ENCODE results near the gene OR2T34. TPM values are rescaled to one million over a fixed set of nuclear protein-coding genes. Genes with fewer than 3 reads are reported as not detected.
"Not testable (repeated sequence)": the region's sequence is repeated elsewhere in the genome, so short reads cannot be mapped to it uniquely, and the experiment has no call there.

The OR2T34 gene, protein sequence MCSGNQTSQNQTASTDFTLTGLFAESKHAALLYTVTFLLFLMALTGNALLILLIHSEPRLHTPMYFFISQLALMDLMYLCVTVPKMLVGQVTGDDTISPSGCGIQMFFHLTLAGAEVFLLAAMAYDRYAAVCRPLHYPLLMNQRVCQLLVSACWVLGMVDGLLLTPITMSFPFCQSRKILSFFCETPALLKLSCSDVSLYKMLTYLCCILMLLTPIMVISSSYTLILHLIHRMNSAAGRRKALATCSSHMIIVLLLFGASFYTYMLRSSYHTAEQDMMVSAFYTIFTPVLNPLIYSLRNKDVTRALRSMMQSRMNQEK
- total RNA-seq = not detected
- not detected for polyA plus RNA-seq

DNA sequence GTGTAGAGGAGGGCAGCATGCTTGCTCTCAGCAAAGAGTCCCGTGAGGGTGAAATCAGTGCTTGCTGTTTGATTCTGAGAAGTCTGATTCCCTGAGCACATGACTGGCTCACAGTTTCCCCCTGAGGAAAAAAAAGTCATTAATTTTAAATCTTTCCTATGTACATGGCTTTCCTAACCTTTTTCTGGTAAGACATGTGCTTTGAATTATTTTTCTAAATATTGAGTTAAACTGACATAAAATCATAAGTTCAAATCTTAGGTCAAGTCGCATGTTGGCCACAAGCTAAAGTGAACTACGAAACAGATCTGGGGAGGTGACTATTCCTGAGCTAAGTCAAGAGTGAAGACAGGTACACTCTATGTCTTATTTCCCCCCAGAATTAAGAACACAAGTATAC, at the start of gene OR2T34:
Gene OR2T34, minus strand, starts transcription at position 101 of the 400 bp plus-strand sequence. Its CDS starts 0 bp downstream, at position 101.
- H3K27ac ChIP-seq; DNase-seq; H3K36me3 ChIP-seq; H3K9me3 ChIP-seq; H3K4me1 ChIP-seq; H3K27me3 ChIP-seq; H3K4me3 ChIP-seq; intact Hi-C loops (cut with DNase I): not testable (repeated sequence)
- 89 to 93% methylated on average over 3 of the region's 3 CpGs for WGBS, 2 donors

DNA sequence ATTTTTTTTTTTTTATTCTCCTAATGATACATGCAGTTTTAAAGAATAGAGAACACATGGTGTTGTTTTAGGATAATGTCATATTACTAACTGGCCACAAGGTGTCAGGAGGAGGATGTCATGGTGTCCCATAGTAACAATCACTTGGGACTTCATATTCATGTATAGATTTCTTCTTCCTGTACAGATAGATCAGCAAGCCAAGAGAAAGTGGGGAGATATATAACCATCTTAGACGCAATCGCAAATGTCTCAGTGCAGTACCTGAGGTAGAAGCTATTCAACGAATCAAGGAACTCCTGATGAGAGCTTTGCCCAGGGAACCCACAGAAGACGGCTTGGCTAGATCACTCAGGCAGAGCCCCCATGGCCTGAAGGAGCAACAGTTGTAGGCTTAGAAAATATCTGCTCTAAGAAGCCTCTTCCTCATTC, 48.0 kb upstream of the OR2T34 start:
- Histone ChIP-seq H3K36me3 (no peaks in the 10 kb centered on the region), H3K4me1 (no peaks in the 10 kb centered on the region), H3K4me3 (no peak overlapping the region), H3K27me3 (no peaks in the 10 kb centered on the region), H3K9me3 (no peaks in the 10 kb centered on the region), H3K27ac (no peak overlapping the region)
- no peak for DNase-seq
- intact Hi-C loops (cut with DNase I) = no loop called here
- TF ChIP-seq, protein P1, sequence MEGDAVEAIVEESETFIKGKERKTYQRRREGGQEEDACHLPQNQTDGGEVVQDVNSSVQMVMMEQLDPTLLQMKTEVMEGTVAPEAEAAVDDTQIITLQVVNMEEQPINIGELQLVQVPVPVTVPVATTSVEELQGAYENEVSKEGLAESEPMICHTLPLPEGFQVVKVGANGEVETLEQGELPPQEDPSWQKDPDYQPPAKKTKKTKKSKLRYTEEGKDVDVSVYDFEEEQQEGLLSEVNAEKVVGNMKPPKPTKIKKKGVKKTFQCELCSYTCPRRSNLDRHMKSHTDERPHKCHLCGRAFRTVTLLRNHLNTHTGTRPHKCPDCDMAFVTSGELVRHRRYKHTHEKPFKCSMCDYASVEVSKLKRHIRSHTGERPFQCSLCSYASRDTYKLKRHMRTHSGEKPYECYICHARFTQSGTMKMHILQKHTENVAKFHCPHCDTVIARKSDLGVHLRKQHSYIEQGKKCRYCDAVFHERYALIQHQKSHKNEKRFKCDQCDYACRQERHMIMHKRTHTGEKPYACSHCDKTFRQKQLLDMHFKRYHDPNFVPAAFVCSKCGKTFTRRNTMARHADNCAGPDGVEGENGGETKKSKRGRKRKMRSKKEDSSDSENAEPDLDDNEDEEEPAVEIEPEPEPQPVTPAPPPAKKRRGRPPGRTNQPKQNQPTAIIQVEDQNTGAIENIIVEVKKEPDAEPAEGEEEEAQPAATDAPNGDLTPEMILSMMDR (IDR thresholded peaks at IDR 0.05) = peak in 3 of 4 experiments; percentile 23 to 41 (median 29)
- TF ChIP-seq POLR2A (IDR thresholded peaks at IDR 0.05) = no peak
- TF ChIP-seq EP300 (IDR thresholded peaks at IDR 0.05) = no peak
- no peak for TF ChIP-seq POLR2AphosphoS5 (IDR thresholded peaks at IDR 0.05)
- WGBS, 2 donors = 38 to 69% methylated on average over 4 of the region's 4 CpGs

DNA sequence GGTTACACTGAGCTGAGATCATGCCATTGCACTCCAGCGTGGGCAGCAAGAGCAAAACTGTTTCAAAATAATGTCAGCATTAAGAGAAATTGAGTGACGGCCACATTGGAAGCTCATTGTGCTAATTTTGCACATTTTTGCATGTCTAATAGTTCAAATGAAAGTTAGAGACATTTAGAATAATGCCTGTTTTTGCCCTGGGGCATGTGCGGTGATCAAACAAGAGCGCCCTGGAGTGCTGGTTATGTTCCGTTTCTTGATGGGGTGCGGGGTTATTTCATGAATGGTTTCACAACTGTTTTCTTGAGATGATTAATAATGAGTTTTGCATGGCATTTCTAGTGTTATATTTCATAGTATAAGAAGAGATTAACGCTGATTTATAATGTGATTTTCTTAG, 47.2 kb upstream of the OR2T34 start:
- no peaks in the 10 kb centered on the region for H3K36me3 ChIP-seq
- no peak for DNase-seq
- TF ChIP-seq EP300 (IDR thresholded peaks at IDR 0.05) (no peak), POLR2A (IDR thresholded peaks at IDR 0.05) (no peak), POLR2AphosphoS5 (IDR thresholded peaks at IDR 0.05) (no peak)
- TF ChIP-seq, protein P1 (IDR thresholded peaks at IDR 0.05) = no peak
- H3K27me3 ChIP-seq = no peaks in the 10 kb centered on the region
- no peak overlapping the region for H3K27ac ChIP-seq
- no peaks in the 10 kb centered on the region for H3K9me3 ChIP-seq
- WGBS, 2 donors = 75 to 77% methylated on average over 7 of the region's 7 CpGs
- H3K4me3 ChIP-seq = no peak overlapping the region
- intact Hi-C loops (cut with DNase I) = no loop called here
- no peaks in the 10 kb centered on the region for H3K4me1 ChIP-seq

DNA sequence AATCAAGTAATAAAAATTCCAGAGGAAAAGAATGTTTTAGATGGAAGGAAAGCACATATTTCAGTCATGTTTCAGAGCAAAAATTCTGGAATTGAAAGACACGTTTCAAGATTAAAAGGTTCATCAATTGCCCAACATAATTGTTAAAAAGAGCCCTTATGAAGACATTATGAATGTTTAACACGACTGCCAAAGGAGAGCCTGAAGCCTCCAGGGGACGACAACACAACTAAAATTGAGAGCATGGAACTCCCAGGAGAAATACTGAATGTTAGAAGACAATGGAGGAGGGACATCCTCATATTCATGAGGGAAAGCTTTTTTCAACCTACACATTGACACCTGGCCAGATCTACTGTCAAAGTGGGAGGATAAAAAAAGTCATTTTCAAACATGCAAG, 44.3 kb upstream of the OR2T34 start:
- DNase-seq = no peak
- Histone ChIP-seq H3K36me3 (no peaks in the 10 kb centered on the region), H3K27ac (no peak overlapping the region), H3K4me3 (no peak overlapping the region), H3K4me1 (no peaks in the 10 kb centered on the region), H3K9me3 (no peaks in the 10 kb centered on the region), H3K27me3 (no peaks in the 10 kb centered on the region)
- intact Hi-C loops (cut with DNase I) = no loop called here
- no peak for TF ChIP-seq POLR2AphosphoS5 (IDR thresholded peaks at IDR 0.05)
- TF ChIP-seq, protein P1 (IDR thresholded peaks at IDR 0.05) = peak in 2 of 4 experiments; percentile 29 to 50
- WGBS, 2 donors = 2 to 6% methylated on average over 3 of the region's 3 CpGs

DNA sequence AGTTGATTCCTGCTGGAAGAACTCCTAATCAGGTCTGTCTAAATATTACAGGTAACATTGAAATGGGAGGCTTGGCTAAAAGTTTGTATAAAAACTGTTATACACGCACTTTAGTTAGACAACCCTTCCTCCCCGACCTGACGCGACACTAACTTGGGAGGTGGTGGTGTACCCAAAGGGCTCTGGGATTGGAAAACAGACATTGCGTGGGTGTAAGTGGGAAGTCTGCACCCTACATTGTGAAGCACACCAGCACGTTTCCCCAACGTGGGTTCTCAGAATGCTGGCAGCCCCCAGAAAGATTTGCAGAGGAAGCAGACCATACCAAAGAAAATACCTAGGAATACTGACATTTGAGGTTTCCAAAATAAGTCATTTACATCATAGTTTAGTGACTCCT, 43.6 kb upstream of the OR2T34 start:
- 81 to 86% methylated on average over 7 of the region's 7 CpGs for WGBS, 2 donors
- H3K4me1 ChIP-seq = no peaks in the 10 kb centered on the region
- no peak overlapping the region for H3K27ac ChIP-seq
- no peaks in the 10 kb centered on the region for H3K9me3 ChIP-seq
- H3K4me3 ChIP-seq = no peak overlapping the region
- no peak for DNase-seq
- intact Hi-C loops (cut with DNase I) = no loop called here
- TF ChIP-seq EP300 (IDR thresholded peaks at IDR 0.05) (no peak), POLR2AphosphoS5 (IDR thresholded peaks at IDR 0.05) (no peak), POLR2A (IDR thresholded peaks at IDR 0.05) (no peak)
- TF ChIP-seq, protein P1 (IDR thresholded peaks at IDR 0.05) = no peak
- no peaks in the 10 kb centered on the region for H3K36me3 ChIP-seq
- H3K27me3 ChIP-seq = no peaks in the 10 kb centered on the region

Measured in sigmoid colon (tissue), 7 donors.